Pons (tissue), 1 donor: ENCODE data around the gene ZG16.

ENCODE experiments used
- DNase-seq: peaks from one replicate; pipeline ENCODE4 v3.0.0-alpha.2; 2016; ENCODE audit warnings: low spot score

The ZG16 gene

GRCh38 chr16:29825145-29826044, 47.3 kb downstream of the ZG16 start:
- DNase-seq = peak; percentile 66

GRCh38 chr16:29826342-29826695, 48.3 kb downstream of the ZG16 start:
- DNase-seq = no peak

- DNase-seq = no peak
Observed at GRCh38 chr16:29830774-29831173, 52.7 kb downstream of the ZG16 start.

- no peak for DNase-seq
Observed at GRCh38 chr16:29831490-29831889, 53.4 kb downstream of the ZG16 start.
